ENCODE results near the gene SCAMP1.

DNA sequence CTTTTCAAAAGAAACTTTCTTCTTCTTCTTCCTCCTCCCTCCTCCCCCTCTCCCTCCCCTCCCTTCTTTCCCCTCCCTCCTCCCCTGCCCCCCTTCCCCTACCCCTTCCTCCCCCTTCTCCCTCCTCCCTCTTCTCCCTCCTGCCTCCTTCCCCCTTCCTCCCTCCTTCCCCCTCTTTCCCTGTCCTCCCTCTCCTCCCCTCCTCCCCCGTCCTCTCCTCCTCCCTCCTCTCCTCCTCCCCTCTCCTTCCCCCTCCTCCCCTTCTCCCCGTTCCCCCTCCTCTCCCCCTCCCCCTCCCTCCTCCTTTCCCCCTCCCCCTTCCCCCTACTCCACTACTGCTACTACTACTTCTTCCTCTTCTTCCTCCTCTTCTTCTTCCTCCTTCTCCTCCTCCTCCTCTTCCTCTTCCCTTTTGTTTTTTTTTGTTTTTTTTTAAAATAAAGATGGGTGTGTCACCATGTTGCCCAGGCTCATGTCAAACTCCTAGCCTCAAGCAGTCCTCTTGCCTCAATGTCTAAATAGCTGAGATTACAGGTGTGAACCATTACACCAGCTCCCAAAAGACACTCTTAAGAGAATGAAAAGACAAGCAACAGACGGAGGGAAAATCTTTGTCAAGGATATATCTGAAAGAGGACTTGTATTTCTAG is 87.5 kb downstream of the SCAMP1 start:
- no peak for TF ChIP-seq TRIM28 (IDR thresholded peaks at IDR 0.05; ENCODE audit: borderline replicate concordance, low read length)
- TF ChIP-seq ZNF157 (tag by site-specific recombination; IDR thresholded peaks at IDR 0.05): no peak
- no peak for TF ChIP-seq ZNF558 (tag by site-specific recombination; IDR thresholded peaks at IDR 0.05)
- no peak for TF ChIP-seq ZNF501 (tag by site-specific recombination; IDR thresholded peaks at IDR 0.05)
